ENCODE results near the gene RANBP1.

The RANBP1 gene

DNA sequence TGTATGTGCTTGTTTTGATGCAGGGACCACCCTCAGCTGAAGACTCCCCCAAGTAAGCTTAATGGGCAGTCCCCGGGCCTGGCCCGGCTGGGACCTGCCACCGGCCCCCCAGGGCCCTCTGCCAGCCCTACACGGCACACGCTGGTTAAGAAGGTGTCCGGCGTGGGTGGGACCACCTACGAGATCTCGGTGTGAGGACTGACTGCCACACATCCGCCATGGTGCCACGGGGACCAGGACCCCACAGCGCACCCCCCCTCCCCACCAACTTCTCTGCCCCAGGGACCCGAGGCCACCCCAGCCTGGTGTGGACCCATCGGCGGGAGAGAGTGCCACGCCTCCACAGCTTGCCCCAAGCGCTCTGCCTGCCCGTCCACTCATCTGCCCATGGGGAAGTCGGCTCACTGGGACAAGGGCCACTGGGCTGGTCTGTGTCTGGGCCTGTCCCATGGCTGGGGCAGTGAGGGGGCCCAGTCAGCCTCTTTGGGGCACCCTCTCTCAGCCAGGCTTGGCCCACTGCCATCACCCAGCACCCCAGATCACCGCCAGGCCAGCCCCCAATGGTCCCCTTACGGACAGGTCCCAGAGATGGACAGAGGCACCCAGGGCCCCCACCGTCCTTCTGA is 29.4 kb downstream of the RANBP1 start:
- peaks cover 0 to 37% (median 17%) of the 10 kb centered on the region in 4 experiments for H3K36me3 ChIP-seq (ENCODE audit: control insufficient read depth in 4 of 4, insufficient read depth in 4 of 4, low read length in 3 of 4)
- no peaks in the 10 kb centered on the region for H3K9me3 ChIP-seq (ENCODE audit: control extremely low read depth in 1 of 5, control insufficient read depth in 4 of 5, insufficient read depth in 2 of 5, low read depth in 1 of 5, low read length in 4 of 5)
- no peaks in the 10 kb centered on the region for H3K27me3 ChIP-seq (replicated peaks in 2 of 5; ENCODE audit: control insufficient read depth in 4 of 5, insufficient read depth in 5 of 5, low read length in 4 of 5)
- no peak overlapping the region for H3K27ac ChIP-seq (ENCODE audit: insufficient read depth in 1 of 2, low read depth in 1 of 2, low read length in 2 of 2, poor library complexity in 1 of 2, severe bottlenecking in 2 of 2)
- no peak for DNase-seq
- H3K4me3 ChIP-seq (ENCODE audit: control insufficient read depth in 1 of 7, extremely low read depth in 1 of 7, insufficient read depth in 4 of 7, low read depth in 2 of 7, low read length in 6 of 7), result no peak overlapping the region
- CTCF ChIA-PET, result no interaction called here
- POLR2A ChIA-PET, result no interaction called here
- peaks cover 0 to 19% (median 15%) of the 10 kb centered on the region in 4 experiments for H3K4me1 ChIP-seq (ENCODE audit: control extremely low read depth in 1 of 4, control insufficient read depth in 4 of 4, insufficient read depth in 4 of 4, low read length in 3 of 4)
- 94% methylated on average over 17 of the region's 22 CpGs for WGBS (ENCODE audit: insufficient coverage)

- no peak for DNase-seq
- POLR2A ChIA-PET, result no interaction called here
- no peaks in the 10 kb centered on the region for H3K9me3 ChIP-seq (ENCODE audit: control extremely low read depth in 1 of 5, control insufficient read depth in 4 of 5, insufficient read depth in 2 of 5, low read depth in 1 of 5, low read length in 4 of 5)
- no peak overlapping the region for H3K27ac ChIP-seq (ENCODE audit: insufficient read depth in 1 of 2, low read depth in 1 of 2, low read length in 2 of 2, poor library complexity in 1 of 2, severe bottlenecking in 2 of 2)
- WGBS (ENCODE audit: insufficient coverage), result 94% methylated on average over 21 of the region's 21 CpGs
- peaks cover 0 to 21% (median 16%) of the 10 kb centered on the region in 4 experiments for H3K4me1 ChIP-seq (ENCODE audit: control extremely low read depth in 1 of 4, control insufficient read depth in 4 of 4, insufficient read depth in 4 of 4, low read length in 3 of 4)
- peaks cover 0 to 32% (median 15%) of the 10 kb centered on the region in 4 experiments for H3K36me3 ChIP-seq (ENCODE audit: control insufficient read depth in 4 of 4, insufficient read depth in 4 of 4, low read length in 3 of 4)
- H3K4me3 ChIP-seq (ENCODE audit: control insufficient read depth in 1 of 7, extremely low read depth in 1 of 7, insufficient read depth in 4 of 7, low read depth in 2 of 7, low read length in 6 of 7), result no peak overlapping the region
- no peaks in the 10 kb centered on the region for H3K27me3 ChIP-seq (replicated peaks in 2 of 5; ENCODE audit: control insufficient read depth in 4 of 5, insufficient read depth in 5 of 5, low read length in 4 of 5)
- CTCF ChIA-PET, result no interaction called here
Observed at GRCh38 chr22:20145832-20146223, 29.9 kb downstream of the RANBP1 start.

- POLR2A ChIA-PET, result no interaction called here
- peaks cover 0 to 21% (median 16%) of the 10 kb centered on the region in 4 experiments for H3K4me1 ChIP-seq (ENCODE audit: control extremely low read depth in 1 of 4, control insufficient read depth in 4 of 4, insufficient read depth in 4 of 4, low read length in 3 of 4)
- no peak overlapping the region for H3K4me3 ChIP-seq (ENCODE audit: control insufficient read depth in 1 of 7, extremely low read depth in 1 of 7, insufficient read depth in 4 of 7, low read depth in 2 of 7, low read length in 6 of 7)
- H3K27me3 ChIP-seq (replicated peaks in 2 of 5; ENCODE audit: control insufficient read depth in 4 of 5, insufficient read depth in 5 of 5, low read length in 4 of 5), result no peaks in the 10 kb centered on the region
- no peak overlapping the region for H3K27ac ChIP-seq (ENCODE audit: insufficient read depth in 1 of 2, low read depth in 1 of 2, low read length in 2 of 2, poor library complexity in 1 of 2, severe bottlenecking in 2 of 2)
- peaks cover 0 to 25% (median 12%) of the 10 kb centered on the region in 4 experiments for H3K36me3 ChIP-seq (ENCODE audit: control insufficient read depth in 4 of 4, insufficient read depth in 4 of 4, low read length in 3 of 4)
- no peak for DNase-seq
- CTCF ChIA-PET, result interaction anchor here (1.1 kb wide), 1 partner anchor 10 kb away, joined by 7 read pairs; no protein-coding TSS in a partner anchor
- H3K9me3 ChIP-seq (ENCODE audit: control extremely low read depth in 1 of 5, control insufficient read depth in 4 of 5, insufficient read depth in 2 of 5, low read depth in 1 of 5, low read length in 4 of 5), result no peaks in the 10 kb centered on the region
- WGBS (ENCODE audit: insufficient coverage), result 82% methylated on average over 5 of the region's 22 CpGs
Observed at GRCh38 chr22:20146777-20147176, 30.9 kb downstream of the RANBP1 start.

GRCh38 chr22:20147237-20147988 is 31.5 kb downstream of the RANBP1 start:
- no peak overlapping the region for H3K27ac ChIP-seq (ENCODE audit: insufficient read depth in 1 of 2, low read depth in 1 of 2, low read length in 2 of 2, poor library complexity in 1 of 2, severe bottlenecking in 2 of 2)
- DNase-seq, result peak in 2 of 3 donors; percentile 28 to 44

GRCh38 chr22:20148414-20148813 is 32.5 kb downstream of the RANBP1 start:
- no peaks in the 10 kb centered on the region for H3K9me3 ChIP-seq (ENCODE audit: control extremely low read depth in 1 of 5, control insufficient read depth in 4 of 5, insufficient read depth in 2 of 5, low read depth in 1 of 5, low read length in 4 of 5)
- DNase-seq, result no peak
- 97% methylated on average over 18 of the region's 18 CpGs for WGBS (ENCODE audit: insufficient coverage)
- H3K4me1 ChIP-seq (ENCODE audit: control extremely low read depth in 1 of 4, control insufficient read depth in 4 of 4, insufficient read depth in 4 of 4, low read length in 3 of 4), result peaks cover 0 to 21% (median 16%) of the 10 kb centered on the region in 4 experiments
- POLR2A ChIA-PET, result no interaction called here
- H3K27me3 ChIP-seq (replicated peaks in 2 of 5; ENCODE audit: control insufficient read depth in 4 of 5, insufficient read depth in 5 of 5, low read length in 4 of 5), result no peaks in the 10 kb centered on the region
- CTCF ChIA-PET, result no interaction called here
- H3K4me3 ChIP-seq (ENCODE audit: control insufficient read depth in 1 of 7, extremely low read depth in 1 of 7, insufficient read depth in 4 of 7, low read depth in 2 of 7, low read length in 6 of 7), result no peak overlapping the region
- no peak overlapping the region for H3K27ac ChIP-seq (ENCODE audit: insufficient read depth in 1 of 2, low read depth in 1 of 2, low read length in 2 of 2, poor library complexity in 1 of 2, severe bottlenecking in 2 of 2)
- H3K36me3 ChIP-seq (ENCODE audit: control insufficient read depth in 4 of 4, insufficient read depth in 4 of 4, low read length in 3 of 4), result peaks cover 0 to 15% (median 7%) of the 10 kb centered on the region in 4 experiments

More at GRCh38 chr22:20147237-20147988, 31.5 kb downstream of the RANBP1 start:
- 94% methylated on average over 10 of the region's 14 CpGs for WGBS (ENCODE audit: insufficient coverage)
- CTCF ChIA-PET, result interaction anchor here (1.1 kb wide), 1 partner anchor 9 kb away, joined by 7 read pairs; no protein-coding TSS in a partner anchor
- H3K4me1 ChIP-seq (ENCODE audit: control extremely low read depth in 1 of 4, control insufficient read depth in 4 of 4, insufficient read depth in 4 of 4, low read length in 3 of 4), result peaks cover 0 to 21% (median 16%) of the 10 kb centered on the region in 4 experiments
- peaks cover 0 to 22% (median 9%) of the 10 kb centered on the region in 4 experiments for H3K36me3 ChIP-seq (ENCODE audit: control insufficient read depth in 4 of 4, insufficient read depth in 4 of 4, low read length in 3 of 4)
- H3K4me3 ChIP-seq (ENCODE audit: control insufficient read depth in 1 of 7, extremely low read depth in 1 of 7, insufficient read depth in 4 of 7, low read depth in 2 of 7, low read length in 6 of 7), result no peak overlapping the region
- H3K27me3 ChIP-seq (replicated peaks in 2 of 5; ENCODE audit: control insufficient read depth in 4 of 5, insufficient read depth in 5 of 5, low read length in 4 of 5), result no peaks in the 10 kb centered on the region
- H3K9me3 ChIP-seq (ENCODE audit: control extremely low read depth in 1 of 5, control insufficient read depth in 4 of 5, insufficient read depth in 2 of 5, low read depth in 1 of 5, low read length in 4 of 5), result no peaks in the 10 kb centered on the region
- POLR2A ChIA-PET, result no interaction called here

GRCh38 chr22:20149257-20150250 is 33.6 kb downstream of the RANBP1 start:
- no peak overlapping the region for H3K4me3 ChIP-seq (ENCODE audit: control insufficient read depth in 1 of 7, extremely low read depth in 1 of 7, insufficient read depth in 4 of 7, low read depth in 2 of 7, low read length in 6 of 7)
- peaks cover 0 to 23% (median 16%) of the 10 kb centered on the region in 4 experiments for H3K4me1 ChIP-seq (ENCODE audit: control extremely low read depth in 1 of 4, control insufficient read depth in 4 of 4, insufficient read depth in 4 of 4, low read length in 3 of 4)
- no peaks in the 10 kb centered on the region for H3K9me3 ChIP-seq (ENCODE audit: control extremely low read depth in 1 of 5, control insufficient read depth in 4 of 5, insufficient read depth in 2 of 5, low read depth in 1 of 5, low read length in 4 of 5)
- WGBS (ENCODE audit: insufficient coverage), result 76% methylated on average over 28 of the region's 32 CpGs
- POLR2A ChIA-PET, result no interaction called here
- H3K27me3 ChIP-seq (replicated peaks in 2 of 5; ENCODE audit: control insufficient read depth in 4 of 5, insufficient read depth in 5 of 5, low read length in 4 of 5), result no peaks in the 10 kb centered on the region
- peaks cover 0 to 10% (median 2%) of the 10 kb centered on the region in 4 experiments for H3K36me3 ChIP-seq (ENCODE audit: control insufficient read depth in 4 of 4, insufficient read depth in 4 of 4, low read length in 3 of 4)
- CTCF ChIA-PET, result no interaction called here
- no peak overlapping the region for H3K27ac ChIP-seq (ENCODE audit: insufficient read depth in 1 of 2, low read depth in 1 of 2, low read length in 2 of 2, poor library complexity in 1 of 2, severe bottlenecking in 2 of 2)
- DNase-seq, result no peak
